H9 (cell line): ENCODE measurements around the gene TJP2. TPM values are rescaled to one million over a fixed set of nuclear protein-coding genes. Genes with fewer than 3 reads are reported as not detected.

ENCODE experiments used
- DNase-seq: peaks from one replicate; pipeline ENCODE4 v3.0.0-alpha.2; 2017
- H2AFZ ChIP-seq: one replicate; pipeline ENCODE4 v1.6.1; 2013; ENCODE audit warnings: mild to moderate bottlenecking, low read length, control low read depth, moderate library complexity
- H2AK5ac ChIP-seq: 2 replicates; pipeline ENCODE4 v1.6.1; 2013; ENCODE audit warnings: low read length, control low read depth, mixed read lengths; ENCODE audit not compliant: insufficient read length
- H2BK120ac ChIP-seq: one replicate; pipeline ENCODE4 v1.6.1; 2013; ENCODE audit warnings: low read depth, mild to moderate bottlenecking, low read length, control low read depth, inconsistent platforms; ENCODE audit not compliant: poor library complexity, severe bottlenecking
- H2BK12ac ChIP-seq: 2 replicates; pipeline ENCODE4 v1.6.1; 2013; ENCODE audit warnings: low read length, control low read depth, mixed read lengths, low read depth; ENCODE audit not compliant: insufficient read length
- H2BK15ac ChIP-seq: 2 replicates; pipeline ENCODE4 v1.6.1; 2013; ENCODE audit warnings: low read depth, low read length, control low read depth
- H2BK20ac ChIP-seq: one replicate; pipeline ENCODE4 v1.6.1; 2013; ENCODE audit warnings: low read depth, mild to moderate bottlenecking, low read length, control low read depth, inconsistent platforms; ENCODE audit not compliant: poor library complexity, severe bottlenecking
- H2BK5ac ChIP-seq: 2 replicates; pipeline ENCODE4 v1.6.1; 2013; ENCODE audit warnings: low read length, control low read depth, mixed read lengths; ENCODE audit not compliant: insufficient read length
- H3K14ac ChIP-seq: 2 replicates; pipeline ENCODE4 v1.6.1; 2013; ENCODE audit warnings: low read length, control low read depth; ENCODE audit not compliant: insufficient read depth
- H3K18ac ChIP-seq: 2 replicates; pipeline ENCODE4 v1.6.1; 2013; ENCODE audit warnings: low read depth, mild to moderate bottlenecking, mixed read lengths, low read length, control low read depth; ENCODE audit not compliant: insufficient read length
- H3K23ac ChIP-seq: 2 replicates; pipeline ENCODE4 v1.6.1; 2013; ENCODE audit warnings: low read length, control low read depth, mixed read lengths, low read depth; ENCODE audit not compliant: insufficient read length
- H3K23me2 ChIP-seq: 2 replicates; pipeline ENCODE4 v1.6.1; 2013; ENCODE audit warnings: low read depth, mild to moderate bottlenecking, mixed read lengths, low read length, control low read depth; ENCODE audit not compliant: insufficient read length, poor library complexity, severe bottlenecking
- H3K27ac ChIP-seq: 2 replicates; pipeline ENCODE4 v1.5.1; 2013; ENCODE audit warnings: low read length, control low read depth, mixed read lengths, low read depth; ENCODE audit not compliant: insufficient read length
- H3K27me3 ChIP-seq: 2 replicates; pipeline ENCODE4 v1.6.1; 2013; ENCODE audit warnings: low read length, control low read depth, inconsistent platforms; ENCODE audit not compliant: insufficient read depth
- H3K4ac ChIP-seq: 2 replicates; pipeline ENCODE4 v1.6.1; 2013; ENCODE audit warnings: low read depth, mild to moderate bottlenecking, control low read depth, inconsistent platforms, low read length, moderate library complexity
- H3K4me1 ChIP-seq: 2 replicates; pipeline ENCODE4 v1.6.1; 2013; ENCODE audit warnings: low read length, control low read depth, inconsistent platforms; ENCODE audit not compliant: insufficient read depth
- H3K4me2 ChIP-seq: 2 replicates; pipeline ENCODE4 v1.6.1; 2013; ENCODE audit warnings: low read length, control low read depth, mixed read lengths; ENCODE audit not compliant: insufficient read length, insufficient read depth
- H3K56ac ChIP-seq: 2 replicates; pipeline ENCODE4 v1.6.1; 2013; ENCODE audit warnings: low read depth, mild to moderate bottlenecking, mixed read lengths, low read length, control low read depth; ENCODE audit not compliant: insufficient read length
- H3K79me1 ChIP-seq: 2 replicates; pipeline ENCODE4 v1.6.1; 2013; ENCODE audit warnings: low read depth, mild to moderate bottlenecking, moderate library complexity, low read length, control low read depth, inconsistent platforms; ENCODE audit not compliant: insufficient read depth, poor library complexity, severe bottlenecking
- H3K79me2 ChIP-seq: 2 replicates; pipeline ENCODE4 v1.6.1; 2013; ENCODE audit warnings: low read length, control low read depth, inconsistent platforms; ENCODE audit not compliant: insufficient read depth
- H3K9ac ChIP-seq: 2 replicates; pipeline ENCODE4 v1.6.1; 2013; ENCODE audit warnings: low read length, control low read depth, mixed read lengths; ENCODE audit not compliant: insufficient read length; ENCODE audit errors: extremely low read depth
- H3K9me3 ChIP-seq: one replicate; pipeline ENCODE4 v1.6.1; 2013; ENCODE audit warnings: low read depth, low read length, inconsistent platforms; ENCODE audit not compliant: control insufficient read depth
- H3T11ph ChIP-seq: one replicate; pipeline ENCODE4 v1.6.1; 2013; ENCODE audit warnings: mild to moderate bottlenecking, low read length, control low read depth, inconsistent platforms
- H4K20me1 ChIP-seq: one replicate; pipeline ENCODE4 v1.6.1; 2013; ENCODE audit not compliant: control insufficient read depth, insufficient read length, insufficient read depth
- H4K5ac ChIP-seq: 2 replicates; pipeline ENCODE4 v1.6.1; 2013; ENCODE audit warnings: low read depth, mild to moderate bottlenecking, mixed read lengths, low read length, control low read depth; ENCODE audit not compliant: insufficient read length
- H4K8ac ChIP-seq: replicated peaks from 2 replicates; pipeline ENCODE4 v1.6.1; 2013; ENCODE audit warnings: low read length, control low read depth, mixed read lengths, low read depth; ENCODE audit not compliant: insufficient read length
- H4K91ac ChIP-seq: 2 replicates; pipeline ENCODE4 v1.6.1; 2013; ENCODE audit warnings: low read depth, mild to moderate bottlenecking, moderate library complexity, mixed read lengths, low read length, control low read depth; ENCODE audit not compliant: insufficient read length
- H3K27ac Mint-ChIP-seq, 3 experiments: 2 replicates in 2 of 3; 3 replicates in 1 of 3; pipeline ENCODE4 v1.8.0; 2020 to 2021; ENCODE audit warnings: mixed read lengths in 3 of 3, mild to moderate bottlenecking in 1 of 3, moderate library complexity in 1 of 3
- H3K27me3 Mint-ChIP-seq: 2 replicates; pipeline ENCODE4 v1.8.0; 2021; ENCODE audit warnings: low read depth, mild to moderate bottlenecking, moderate library complexity, mixed read lengths
- H3K36me3 Mint-ChIP-seq, 3 experiments: 2 replicates in 2 of 3; 3 replicates in 1 of 3; pipeline ENCODE4 v1.8.0; 2020 to 2021; ENCODE audit warnings: low read depth in 3 of 3, mixed read lengths in 3 of 3; ENCODE audit not compliant: insufficient read depth in 1 of 3
- H3K4me1 Mint-ChIP-seq, 2 experiments: 2 replicates each; pipeline ENCODE4 v1.8.0; 2020; ENCODE audit warnings: mixed read lengths in 2 of 2
- H3K4me3 Mint-ChIP-seq, 2 experiments: 2 replicates in 1 of 2; 3 replicates in 1 of 2; pipeline ENCODE4 v1.8.0; 2020 to 2021; ENCODE audit warnings: mild to moderate bottlenecking in 2 of 2, mixed read lengths in 2 of 2, moderate library complexity in 1 of 2
- H3K9me3 Mint-ChIP-seq, 2 experiments: 2 replicates in 1 of 2; 3 replicates in 1 of 2; pipeline ENCODE4 v1.8.0; 2020; ENCODE audit warnings: mild to moderate bottlenecking in 2 of 2, mixed read lengths in 2 of 2, moderate library complexity in 1 of 2
- WGBS: extraction: QIAGEN DNeasy Blood & Tissue Kit; methylation state at CpG from one replicate; pipeline ENCODE4 v1.1.7; 2013; ENCODE audit warnings: missing lambda C conversion rate, low lambda C conversion rate, mixed read lengths; ENCODE audit not compliant: insufficient read length; ENCODE audit errors: extremely low coverage; 5-methylcytosine and 5-hydroxymethylcytosine counted together
- total RNA-seq: library from RNA; stranded (reverse); gene quantifications from 2 replicates; pipeline ENCODE4 v1.2.1, GENCODE V29; 2021
- TF ChIP-seq, protein P1 (sequence below): fragments of 200-600 bp; sonication (generic); conservative IDR thresholded peaks from 3 replicates; pipeline ENCODE4 v1.8.0; 2021; ENCODE audit warnings: antibody characterized with exemption, mild to moderate bottlenecking

Gene TJP2
- total RNA-seq, 1 experiment from 2014 or later = 130 TPM

DNA sequence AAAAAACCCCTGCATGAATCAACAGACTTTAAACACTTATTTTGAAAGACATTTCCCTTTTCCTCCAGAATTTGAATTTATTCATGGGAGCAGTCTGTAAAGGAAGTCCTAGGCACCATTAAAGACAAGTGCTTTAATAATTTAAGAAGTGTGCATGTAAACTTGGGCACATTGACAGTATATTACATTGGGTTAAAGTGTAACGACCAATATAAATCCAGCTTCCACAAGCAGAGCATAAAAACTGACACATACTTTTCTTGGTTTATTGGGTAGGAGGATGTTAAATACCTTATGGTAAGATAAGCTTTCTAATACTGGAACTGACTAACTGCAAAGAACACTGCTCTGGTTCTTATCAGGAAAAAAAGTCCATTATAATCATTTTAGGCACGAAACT, 149.8 kb downstream of the TJP2 start:
- peak overlapping the region; percentile 52 for H3K4me2 ChIP-seq
- peaks cover 23% of the 10 kb centered on the region for H3K27me3 Mint-ChIP-seq
- no CpG with 5 or more reads among the region's 2 CpGs for WGBS

More for the DNA sequence above, 149.8 kb downstream of the TJP2 start:
- H3K9me3 ChIP-seq = no peaks in the 10 kb centered on the region
- H3K27me3 ChIP-seq = no peaks in the 10 kb centered on the region; the same call in 1 of the 2 replicates
- peaks cover 5% of the 10 kb centered on the region; the same call in 1 of the 2 replicates for H3K79me2 ChIP-seq
- no peak overlapping the region for H2AK5ac ChIP-seq
- no peak overlapping the region for H3K27ac Mint-ChIP-seq
- H2AFZ ChIP-seq = no peak overlapping the region
- H4K8ac ChIP-seq = no peak overlapping the region
- no peak overlapping the region for H4K91ac ChIP-seq
- H3K27ac ChIP-seq = no peak overlapping the region
- no peak overlapping the region for H4K5ac ChIP-seq
- no peaks in the 10 kb centered on the region for H3K79me1 ChIP-seq
- no peak overlapping the region for H3K4ac ChIP-seq
- TF ChIP-seq, protein P1, sequence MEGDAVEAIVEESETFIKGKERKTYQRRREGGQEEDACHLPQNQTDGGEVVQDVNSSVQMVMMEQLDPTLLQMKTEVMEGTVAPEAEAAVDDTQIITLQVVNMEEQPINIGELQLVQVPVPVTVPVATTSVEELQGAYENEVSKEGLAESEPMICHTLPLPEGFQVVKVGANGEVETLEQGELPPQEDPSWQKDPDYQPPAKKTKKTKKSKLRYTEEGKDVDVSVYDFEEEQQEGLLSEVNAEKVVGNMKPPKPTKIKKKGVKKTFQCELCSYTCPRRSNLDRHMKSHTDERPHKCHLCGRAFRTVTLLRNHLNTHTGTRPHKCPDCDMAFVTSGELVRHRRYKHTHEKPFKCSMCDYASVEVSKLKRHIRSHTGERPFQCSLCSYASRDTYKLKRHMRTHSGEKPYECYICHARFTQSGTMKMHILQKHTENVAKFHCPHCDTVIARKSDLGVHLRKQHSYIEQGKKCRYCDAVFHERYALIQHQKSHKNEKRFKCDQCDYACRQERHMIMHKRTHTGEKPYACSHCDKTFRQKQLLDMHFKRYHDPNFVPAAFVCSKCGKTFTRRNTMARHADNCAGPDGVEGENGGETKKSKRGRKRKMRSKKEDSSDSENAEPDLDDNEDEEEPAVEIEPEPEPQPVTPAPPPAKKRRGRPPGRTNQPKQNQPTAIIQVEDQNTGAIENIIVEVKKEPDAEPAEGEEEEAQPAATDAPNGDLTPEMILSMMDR = no peak
- H2BK20ac ChIP-seq = no peak overlapping the region
- H3K56ac ChIP-seq = no peak overlapping the region
- H3K4me3 Mint-ChIP-seq = peak overlapping the region; percentile 76 to 87
- H3K4me1 Mint-ChIP-seq = peaks cover 34 to 46% of the 10 kb centered on the region in 2 experiments
- H3K18ac ChIP-seq = no peak overlapping the region
- no peak overlapping the region for H3K9ac ChIP-seq
- H3K4me1 ChIP-seq = peaks cover 8% of the 10 kb centered on the region; the same call in 1 of the 2 replicates
- H2BK12ac ChIP-seq = no peak overlapping the region
- H2BK5ac ChIP-seq = no peak overlapping the region
- H3T11ph ChIP-seq = no peak overlapping the region
- no peak overlapping the region for H2BK15ac ChIP-seq
- no peak overlapping the region for H2BK120ac ChIP-seq
- H3K14ac ChIP-seq = no peak overlapping the region
- H3K23me2 ChIP-seq = peaks cover 8% of the 10 kb centered on the region
- H3K23ac ChIP-seq = no peak overlapping the region
- H4K20me1 ChIP-seq = no peaks in the 10 kb centered on the region
- no peak for DNase-seq
- H3K36me3 Mint-ChIP-seq = peaks cover 0 to 2% (median 0%) of the 10 kb centered on the region in 3 experiments; a peak in 1 of 7 replicates
- peaks cover 0 to 3% of the 10 kb centered on the region in 2 experiments; a peak in 1 of 5 replicates for H3K9me3 Mint-ChIP-seq

Other genes starting within 250 kb of the TJP2 start
- not detected in 2 replicates for gene PRKACG, start 160.2 kb upstream of the TJP2 start, total RNA-seq
- 34.4 and 36.7 TPM in 2 replicates for gene FXN, start 138.5 kb upstream of the TJP2 start, total RNA-seq
- gene ENTREP1, start 150.9 kb downstream of the TJP2 start, total RNA-seq = 21.3 and 21.8 TPM in 2 replicates